GM12865 (cell line): ENCODE results near the gene HELZ.
A peak's percentile ranks its signal among the peaks of the same experiment; 100 is the strongest.
"Not testable (repeated sequence)": the region's sequence is repeated elsewhere in the genome, so short reads cannot be mapped to it uniquely, and the experiment has no call there.

ENCODE experiments used
- DNase-seq: peaks from one replicate; pipeline ENCODE4 v3.0.0; 2010; ENCODE audit warnings: low read depth
- H3K4me3 ChIP-seq: 2 replicates; pipeline ENCODE4 v1.5.1; 2011; ENCODE audit warnings: mild to moderate bottlenecking, low read depth, low read length, control low read depth
- CTCF ChIP-seq: IDR thresholded peaks from 2 replicates; pipeline ENCODE4 v1.5.1; 2011; ENCODE audit warnings: low read length, control low read depth, low read depth, inconsistent platforms; ENCODE audit not compliant: insufficient read depth; ENCODE audit errors: missing control alignments

The HELZ gene

GRCh38 chr17:67265436-67266019 lies 20.5 kb upstream of the HELZ start:
- no peak for TF ChIP-seq CTCF
- DNase-seq: no peak
- H3K4me3 ChIP-seq: no peak overlapping the region

- no peak overlapping the region for H3K4me3 ChIP-seq
- TF ChIP-seq CTCF: no peak
- no peak for DNase-seq
Measured at GRCh38 chr17:67262435-67263117, 17.6 kb upstream of the HELZ start.

GRCh38 chr17:67260170-67260987 lies 15.4 kb upstream of the HELZ start:
- H3K4me3 ChIP-seq: no peak overlapping the region
- DNase-seq: peak; percentile 24
- TF ChIP-seq CTCF: no peak

- H3K4me3 ChIP-seq: no peak overlapping the region
- no peak for DNase-seq
- no peak for TF ChIP-seq CTCF
Measured at GRCh38 chr17:67258821-67259468, 13.9 kb upstream of the HELZ start.

- no peak overlapping the region for H3K4me3 ChIP-seq
- TF ChIP-seq CTCF: no peak
- DNase-seq: no peak
Measured at GRCh38 chr17:67256075-67256732, 11.2 kb upstream of the HELZ start.

GRCh38 chr17:67253384-67253783 lies 8.4 kb upstream of the HELZ start:
- no peak overlapping the region for H3K4me3 ChIP-seq
- TF ChIP-seq CTCF: no peak
- no peak for DNase-seq

- H3K4me3 ChIP-seq, DNase-seq: not testable (repeated sequence)
Measured at GRCh38 chr17:67251586-67251985, 6.6 kb upstream of the HELZ start.
